CD14-positive monocyte (primary cell): Measurements from ENCODE around the gene AP4E1. TPM values are rescaled to one million over a fixed set of nuclear protein-coding genes. Genes with fewer than 3 reads are reported as not detected.
"Not testable (repeated sequence)": the region's sequence is repeated elsewhere in the genome, so short reads cannot be mapped to it uniquely, and the experiment has no call there.

Experiments
- DNase-seq, 3 donors: peaks; one replicate each; pipeline ENCODE4 v3.0.0-alpha.2; 2011 to 2022
- H2AFZ ChIP-seq: 2 replicates; pipeline ENCODE4 v1.6.0; 2012; ENCODE audit warnings: mild to moderate bottlenecking, low read depth, low read length, inconsistent platforms; ENCODE audit not compliant: insufficient read depth, poor library complexity, severe bottlenecking
- H3K27ac ChIP-seq, 2 donors: 1 replicate in 1 of 2; 2 replicates in 1 of 2; pipeline ENCODE4 v1.5.1; 2012 to 2013; ENCODE audit warnings: low read length in 2 of 2, control low read depth in 1 of 2, inconsistent platforms in 1 of 2, low read depth in 1 of 2, mild to moderate bottlenecking in 1 of 2
- H3K27me3 ChIP-seq, 2 donors: one replicate each; pipeline versions ENCODE4 v1.6.0 to v1.6.1; 2011 to 2013; ENCODE audit warnings: low read length in 2 of 2; ENCODE audit not compliant: control insufficient read depth in 2 of 2, insufficient read depth in 2 of 2
- H3K36me3 ChIP-seq, 2 donors: replicated peaks in 1 of 2; 1 replicate in 1 of 2; 2 replicates in 1 of 2; pipeline versions ENCODE4 v1.5.1 to v1.6.1; 2012 to 2013; ENCODE audit warnings: low read length in 2 of 2, control low read depth in 1 of 2, inconsistent platforms in 1 of 2, mild to moderate bottlenecking in 1 of 2; ENCODE audit not compliant: insufficient read depth in 2 of 2, control insufficient read depth in 1 of 2
- H3K4me1 ChIP-seq, 2 donors: 1 replicate in 1 of 2; 2 replicates in 1 of 2; pipeline versions ENCODE4 v1.5.1 to v1.6.1; 2012 to 2013; ENCODE audit warnings: low read length in 2 of 2, control low read depth in 1 of 2, inconsistent platforms in 1 of 2, mild to moderate bottlenecking in 1 of 2, moderate library complexity in 1 of 2; ENCODE audit not compliant: insufficient read depth in 2 of 2, control insufficient read depth in 1 of 2
- H3K4me2 ChIP-seq: replicated peaks from 2 replicates; pipeline ENCODE3; 2012; ENCODE audit warnings: low read length, moderate library complexity, mild to moderate bottlenecking; ENCODE audit not compliant: poor library complexity, severe bottlenecking; ENCODE audit errors: extremely low read depth
- H3K4me3 ChIP-seq, 3 experiments: fragments of 200-600 bp in 1 of 3; sonication (generic) in 1 of 3; replicated peaks in 1 of 3; 1 replicate in 2 of 3; 2 replicates in 1 of 3; pipeline ENCODE4 v1.5.1; 2011 to 2013; ENCODE audit warnings: low read length in 3 of 3, mild to moderate bottlenecking in 3 of 3, control low read depth in 2 of 3, low read depth in 2 of 3, inconsistent platforms in 1 of 3, moderate library complexity in 1 of 3
- H3K79me2 ChIP-seq: 2 replicates; pipeline ENCODE4 v1.6.0; 2012; ENCODE audit warnings: mild to moderate bottlenecking, control low read depth, inconsistent platforms, low read length, moderate library complexity; ENCODE audit not compliant: insufficient read depth
- H3K9ac ChIP-seq: 2 replicates; pipeline ENCODE4 v1.6.0; 2017; ENCODE audit warnings: low read length, mild to moderate bottlenecking; ENCODE audit not compliant: insufficient read depth, poor library complexity, severe bottlenecking
- H3K9me3 ChIP-seq, 2 donors: replicated peaks in 1 of 2; 1 replicate in 1 of 2; 2 replicates in 1 of 2; pipeline versions ENCODE4 v1.5.1 to v1.6.1; 2012 to 2013; ENCODE audit warnings: low read length in 2 of 2, control low read depth in 1 of 2; ENCODE audit not compliant: control insufficient read depth in 1 of 2, insufficient read depth in 1 of 2
- H4K20me1 ChIP-seq: 2 replicates; pipeline ENCODE4 v1.6.0; 2012; ENCODE audit warnings: mild to moderate bottlenecking, low read length, control low read depth, moderate library complexity; ENCODE audit not compliant: insufficient read depth
- H3K27ac Mint-ChIP-seq, 7 donors: one replicate each; pipeline ENCODE4 v1.8.0; 2020; ENCODE audit warnings: mild to moderate bottlenecking in 7 of 7, mixed read lengths in 7 of 7, moderate library complexity in 6 of 7, inconsistent platforms in 2 of 7
- H3K27me3 Mint-ChIP-seq, 3 donors: one replicate each; pipeline ENCODE4 v1.8.0; 2021 to 2022; ENCODE audit warnings: low read depth in 3 of 3, mild to moderate bottlenecking in 3 of 3, mixed read lengths in 3 of 3, moderate library complexity in 3 of 3, inconsistent platforms in 1 of 3
- H3K36me3 Mint-ChIP-seq, 2 donors: one replicate each; pipeline ENCODE4 v1.8.0; 2020; ENCODE audit warnings: mixed read lengths in 2 of 2, inconsistent platforms in 1 of 2, mild to moderate bottlenecking in 1 of 2
- H3K4me1 Mint-ChIP-seq: one replicate; pipeline ENCODE4 v1.8.0; 2020; ENCODE audit warnings: mild to moderate bottlenecking, mixed read lengths
- H3K4me3 Mint-ChIP-seq, 2 donors: one replicate each; pipeline ENCODE4 v1.8.0; 2020; ENCODE audit warnings: mild to moderate bottlenecking in 2 of 2, mixed read lengths in 2 of 2, moderate library complexity in 1 of 2
- H3K9me3 Mint-ChIP-seq, 7 donors: one replicate each; pipeline ENCODE4 v1.8.0; 2020 to 2022; ENCODE audit warnings: mixed read lengths in 7 of 7, mild to moderate bottlenecking in 6 of 7, moderate library complexity in 6 of 7, inconsistent platforms in 2 of 7
- CTCF ChIP-seq: fragments of 200-600 bp; IDR thresholded peaks from one replicate; pipeline ENCODE4 v1.8.0; 2022; ENCODE audit warnings: antibody characterized with exemption, mild to moderate bottlenecking
- WGBS: methylation state at CpG from one replicate; pipeline ENCODE4 v1.1.5; 2013; ENCODE audit warnings: missing lambda C conversion rate; ENCODE audit not compliant: insufficient coverage; 5-methylcytosine and 5-hydroxymethylcytosine counted together
- intact Hi-C, 2 donors: fragments of 100-400 bp; cut with micrococcal nuclease; formaldehyde crosslinking; loops; one replicate each; pipeline versions ENCODE4 v1.15.0 to v1.15.1; 2023
- polyA plus RNA-seq, 3 donors: library from polyadenylated mRNA; depleted of rRNA in 1 of 3; unstranded in 2 of 3; stranded (reverse) in 1 of 3; fragments of 300-500 nt in 2 of 3; fragments of >200 nt in 1 of 3; fragmentation: Illumina TruSeq in 2 of 3; gene quantifications; 1 replicate in 2 of 3; 2 replicates in 1 of 3; pipeline ENCODE4 v1.2.3, GENCODE V29; 2012 to 2021

The AP4E1 gene
- polyA plus RNA-seq, 3 donors, result 4.1 to 7.7 (median 5.3) TPM

GRCh38 chr15:50944672-50945071 lies 36.2 kb downstream of the AP4E1 start:
- no peak for TF ChIP-seq CTCF
- Mint-ChIP-seq H3K4me1 (peaks cover 4% of the 10 kb centered on the region), H3K9me3 (no peaks in the 10 kb centered on the region), H3K36me3 (peaks cover 55 to 65% of the 10 kb centered on the region in 2 donors), H3K27ac (no peak overlapping the region), H3K4me3 (no peak overlapping the region), H3K27me3 (no peaks in the 10 kb centered on the region)
- Histone ChIP-seq H3K4me3 (no peak overlapping the region), H3K36me3 (peaks cover 44 to 88% of the 10 kb centered on the region in 2 donors), H3K9me3 (no peaks in the 10 kb centered on the region), H2AFZ (no peak overlapping the region), H4K20me1 (no peaks in the 10 kb centered on the region), H3K79me2 (no peaks in the 10 kb centered on the region), H3K9ac (no peak overlapping the region), H3K4me2 (no peak overlapping the region), H3K4me1 (no peaks in the 10 kb centered on the region), H3K27ac (no peak overlapping the region), H3K27me3 (no peaks in the 10 kb centered on the region)
- WGBS, result no CpG with 5 or more reads among the region's 3 CpGs
- intact Hi-C loops, result no loop called here
- DNase-seq, result no peak

GRCh38 chr15:50945725-50946124 lies 37.2 kb downstream of the AP4E1 start:
- intact Hi-C loops, result no loop called here
- WGBS, result no CpG with 5 or more reads among the region's 3 CpGs
- Mint-ChIP-seq H3K4me3 (no peak overlapping the region), H3K27ac (no peak overlapping the region), H3K36me3 (peaks cover 61 to 72% of the 10 kb centered on the region in 2 donors), H3K4me1 (peaks cover 4% of the 10 kb centered on the region), H3K9me3 (peaks cover 0 to 3% (median 2%) of the 10 kb centered on the region in 7 donors), H3K27me3 (no peaks in the 10 kb centered on the region)
- Histone ChIP-seq H3K27me3 (no peaks in the 10 kb centered on the region), H3K9me3 (peaks cover 0 to 2% of the 10 kb centered on the region in 2 donors), H3K4me3 (no peak overlapping the region), H3K36me3 (peaks cover 55 to 92% of the 10 kb centered on the region in 2 donors), H3K9ac (no peak overlapping the region), H3K79me2 (no peaks in the 10 kb centered on the region), H3K27ac (no peak overlapping the region), H4K20me1 (no peaks in the 10 kb centered on the region), H3K4me2 (no peak overlapping the region), H2AFZ (no peak overlapping the region), H3K4me1 (no peaks in the 10 kb centered on the region)
- no peak for TF ChIP-seq CTCF
- DNase-seq, result no peak

GRCh38 chr15:50950745-50951144 lies 42.3 kb downstream of the AP4E1 start:
- H3K27me3 ChIP-seq, H3K4me2 ChIP-seq, H3K27ac Mint-ChIP-seq, intact Hi-C loops, H3K27ac ChIP-seq, H2AFZ ChIP-seq, H3K9me3 ChIP-seq, H3K4me3 ChIP-seq, H3K4me3 Mint-ChIP-seq, DNase-seq, H3K79me2 ChIP-seq, H3K4me1 ChIP-seq, H3K9ac ChIP-seq, H3K4me1 Mint-ChIP-seq, H4K20me1 ChIP-seq, H3K27me3 Mint-ChIP-seq: not testable (repeated sequence)
- WGBS, result no CpG with 5 or more reads among the region's 3 CpGs
- peaks cover 64 to 96% of the 10 kb centered on the region in 2 donors for H3K36me3 ChIP-seq
- Mint-ChIP-seq H3K9me3 (peaks cover 4 to 12% (median 8%) of the 10 kb centered on the region in 7 donors), H3K36me3 (peaks cover 71 to 87% of the 10 kb centered on the region in 2 donors)
